Fibroblast of the aortic adventitia (primary cell): ENCODE measurements around the gene DDX3X. TPM values are rescaled to one million over a fixed set of nuclear protein-coding genes. Genes with fewer than 3 reads are reported as not detected.
"Not testable (repeated sequence)": the region's sequence is repeated elsewhere in the genome, so short reads cannot be mapped to it uniquely, and the experiment has no call there.

ENCODE experiments used
- DNase-seq: peaks from one replicate; pipeline ENCODE4 v3.0.0-alpha.2; 2010; ENCODE audit warnings: low read depth
- H3K4me3 ChIP-seq: 2 replicates; pipeline ENCODE4 v1.5.1; 2011; ENCODE audit warnings: low read depth, mild to moderate bottlenecking, control low read depth, low read length, moderate library complexity
- CTCF ChIP-seq: IDR thresholded peaks from 2 replicates; pipeline ENCODE4 v1.5.1; 2011; ENCODE audit warnings: mild to moderate bottlenecking, low read length, control low read depth, inconsistent platforms; ENCODE audit not compliant: insufficient read depth
- total RNA-seq: library from RNA; depleted of rRNA; stranded (reverse); fragments of >200 nt; gene quantifications from 2 replicates; pipeline ENCODE4 v1.2.3, GENCODE V29; 2012; ENCODE audit warnings: low replicate concordance

Gene DDX3X
- total RNA-seq, 1 donor = 209 TPM

GRCh38 chrX:41384051-41384705 is 50.2 kb downstream of the DDX3X start:
- DNase-seq = peak; percentile 82
- no peak for TF ChIP-seq CTCF

GRCh38 chrX:41386222-41386990 is 52.4 kb downstream of the DDX3X start:
- no peak for DNase-seq

More at GRCh38 chrX:41384051-41384705, 50.2 kb downstream of the DDX3X start:
- no peak overlapping the region for H3K4me3 ChIP-seq

GRCh38 chrX:41388543-41388942 is 54.6 kb downstream of the DDX3X start:
- no peak overlapping the region for H3K4me3 ChIP-seq
- DNase-seq = no peak
- TF ChIP-seq CTCF = no peak

More at GRCh38 chrX:41386222-41386990, 52.4 kb downstream of the DDX3X start:
- TF ChIP-seq CTCF = no peak
- H3K4me3 ChIP-seq = no peak overlapping the region

- no peak for DNase-seq
- TF ChIP-seq CTCF = no peak
- H3K4me3 ChIP-seq = no peak overlapping the region
Observed at GRCh38 chrX:41389311-41389888, 55.4 kb downstream of the DDX3X start.

- not testable (repeated sequence) for H3K4me3 ChIP-seq, DNase-seq
Observed at GRCh38 chrX:41390576-41390975, 56.6 kb downstream of the DDX3X start.

GRCh38 chrX:41391606-41392005 is 57.6 kb downstream of the DDX3X start:
- no peak for TF ChIP-seq CTCF
- DNase-seq = no peak
- H3K4me3 ChIP-seq = no peak overlapping the region

- TF ChIP-seq CTCF = no peak
- no peak for DNase-seq
Observed at GRCh38 chrX:41394293-41394692, 60.3 kb downstream of the DDX3X start.

More at GRCh38 chrX:41394293-41394692, 60.3 kb downstream of the DDX3X start:
- H3K4me3 ChIP-seq = no peak overlapping the region
